HepG2 (cell line): ENCODE results near the gene CARD19.

ENCODE experiments used
- HDAC6 ChIP-seq: fragments of 200-600 bp; sonication (generic); IDR thresholded peaks from 2 replicates; pipeline ENCODE4 v1.7.0; 2017; ENCODE audit warnings: mild to moderate bottlenecking, antibody characterized with exemption, low read length, low read depth
- KDM2A ChIP-seq: sonication (generic); formaldehyde crosslinking; IDR thresholded peaks from 2 replicates; pipeline ENCODE4 v1.4.0; 2020; ENCODE audit warnings: low read depth, missing genetic modification reagents, borderline replicate concordance
- ZHX1 ChIP-seq: sonication (generic); formaldehyde crosslinking; IDR thresholded peaks from 2 replicates; pipeline ENCODE4 v1.8.1; 2022; ENCODE audit warnings: low read depth, mild to moderate bottlenecking, missing genetic modification reagents

GRCh38 chr9:93116072-93116961 is 20.3 kb downstream of the CARD19 start:
- no peak for TF ChIP-seq ZHX1 (CRISPR knock-in tag)
- TF ChIP-seq KDM2A, result peak; percentile 45; the same call in 1 of the 2 replicates
- no peak for TF ChIP-seq HDAC6
